ENCODE measurements around the gene NUMB.

Gene NUMB

GRCh38 chr14:73269729-73270531 lies 188.4 kb downstream of the NUMB start:
- Histone ChIP-seq H3K9me3 (replicated peaks in 1 of 2; ENCODE audit: control insufficient read depth in 2 of 2, insufficient read depth in 1 of 2, low read depth in 1 of 2, low read length in 2 of 2) (no peaks in the 10 kb centered on the region), H3K79me1 (ENCODE audit: low read depth, low read length) (no peaks in the 10 kb centered on the region), H3K4me1 (ENCODE audit: control insufficient read depth in 2 of 2, insufficient read depth in 1 of 2, low read depth in 1 of 2, low read length in 2 of 2) (no peaks in the 10 kb centered on the region), H2BK120ac (ENCODE audit: low read depth, low read length) (no peak overlapping the region), H3K23ac (ENCODE audit: low read depth, low read length, poor library complexity) (peak overlapping the region; percentile 59), H2BK12ac (ENCODE audit: low read length) (no peak overlapping the region), H3K9ac (ENCODE audit: low read depth, low read length, poor library complexity) (no peak overlapping the region), H4K8ac (ENCODE audit: low read depth, low read length) (no peak overlapping the region), H3K4me3 (ENCODE audit: low read length in 2 of 2) (no peak overlapping the region), H3K36me3 (replicated peaks in 1 of 2; ENCODE audit: control insufficient read depth in 2 of 2, insufficient read depth in 2 of 2, low read length in 2 of 2) (peaks cover 21 to 34% of the 10 kb centered on the region in 2 donors), H2BK15ac (ENCODE audit: low read length) (no peak overlapping the region), H2AFZ (ENCODE audit: low read length) (no peak overlapping the region), H3K14ac (ENCODE audit: low read length) (no peak overlapping the region), H2AK5ac (ENCODE audit: low read depth, low read length) (no peak overlapping the region), H3K27ac (replicated peaks; ENCODE audit: low read length) (no peak overlapping the region), H3K18ac (ENCODE audit: low read length) (no peak overlapping the region), H3K4me2 (ENCODE audit: insufficient read depth, low read length, poor library complexity, severe bottlenecking) (no peak overlapping the region), H3K4ac (ENCODE audit: low read length) (no peak overlapping the region), H4K91ac (ENCODE audit: low read depth, low read length, poor library complexity) (no peak overlapping the region), H2BK5ac (ENCODE audit: low read length) (no peak overlapping the region), H3K27me3 (ENCODE audit: control insufficient read depth in 3 of 3, insufficient read depth in 3 of 3, low read depth in 1 of 3, low read length in 3 of 3) (no peaks in the 10 kb centered on the region)
- no CpG with 5 or more reads among the region's 48 CpGs for WGBS, 2 donors (ENCODE audit: extremely low coverage in 2 of 2, insufficient read length in 2 of 2, insufficient replicate concordance in 1 of 2)
- no peak for DNase-seq (ENCODE audit: low spot score)

- Histone ChIP-seq H3K4me2 (ENCODE audit: insufficient read depth, low read length, poor library complexity, severe bottlenecking) (no peak overlapping the region), H3K36me3 (replicated peaks in 1 of 2; ENCODE audit: control insufficient read depth in 2 of 2, insufficient read depth in 2 of 2, low read length in 2 of 2) (peaks cover 5 to 31% of the 10 kb centered on the region in 2 donors), H2AK5ac (ENCODE audit: low read depth, low read length) (no peak overlapping the region), H3K4me3 (ENCODE audit: low read length in 2 of 2) (no peak overlapping the region), H3K27ac (replicated peaks; ENCODE audit: low read length) (no peak overlapping the region), H4K91ac (ENCODE audit: low read depth, low read length, poor library complexity) (no peak overlapping the region), H3K4ac (ENCODE audit: low read length) (no peak overlapping the region), H3K9me3 (replicated peaks in 1 of 2; ENCODE audit: control insufficient read depth in 2 of 2, insufficient read depth in 1 of 2, low read depth in 1 of 2, low read length in 2 of 2) (no peaks in the 10 kb centered on the region), H3K18ac (ENCODE audit: low read length) (no peak overlapping the region), H3K14ac (ENCODE audit: low read length) (no peak overlapping the region), H4K8ac (ENCODE audit: low read depth, low read length) (no peak overlapping the region), H3K9ac (ENCODE audit: low read depth, low read length, poor library complexity) (no peak overlapping the region), H2AFZ (ENCODE audit: low read length) (no peak overlapping the region), H3K4me1 (ENCODE audit: control insufficient read depth in 2 of 2, insufficient read depth in 1 of 2, low read depth in 1 of 2, low read length in 2 of 2) (no peaks in the 10 kb centered on the region), H3K27me3 (ENCODE audit: control insufficient read depth in 3 of 3, insufficient read depth in 3 of 3, low read depth in 1 of 3, low read length in 3 of 3) (no peaks in the 10 kb centered on the region), H2BK15ac (ENCODE audit: low read length) (no peak overlapping the region), H2BK5ac (ENCODE audit: low read length) (no peak overlapping the region), H2BK12ac (ENCODE audit: low read length) (no peak overlapping the region), H2BK120ac (ENCODE audit: low read depth, low read length) (no peak overlapping the region), H3K23ac (ENCODE audit: low read depth, low read length, poor library complexity) (peak overlapping the region; percentile 3), H3K79me1 (ENCODE audit: low read depth, low read length) (no peaks in the 10 kb centered on the region)
- no peak for DNase-seq (ENCODE audit: low spot score)
- WGBS, 2 donors (ENCODE audit: extremely low coverage in 2 of 2, insufficient read length in 2 of 2, insufficient replicate concordance in 1 of 2) = no CpG with 5 or more reads among the region's 6 CpGs
Observed at GRCh38 chr14:73267474-73267873, 190.9 kb downstream of the NUMB start.

- Histone ChIP-seq H3K23ac (ENCODE audit: low read depth, low read length, poor library complexity) (no peak overlapping the region), H3K14ac (ENCODE audit: low read length) (no peak overlapping the region), H3K4ac (ENCODE audit: low read length) (no peak overlapping the region), H3K4me1 (ENCODE audit: control insufficient read depth in 2 of 2, insufficient read depth in 1 of 2, low read depth in 1 of 2, low read length in 2 of 2) (peaks cover 5 to 7% of the 10 kb centered on the region in 2 donors), H2BK15ac (ENCODE audit: low read length) (no peak overlapping the region), H4K91ac (ENCODE audit: low read depth, low read length, poor library complexity) (no peak overlapping the region), H3K4me3 (ENCODE audit: low read length in 2 of 2) (no peak overlapping the region), H3K36me3 (replicated peaks in 1 of 2; ENCODE audit: control insufficient read depth in 2 of 2, insufficient read depth in 2 of 2, low read length in 2 of 2) (peaks cover 3 to 34% of the 10 kb centered on the region in 2 donors), H3K4me2 (ENCODE audit: insufficient read depth, low read length, poor library complexity, severe bottlenecking) (no peak overlapping the region), H2BK5ac (ENCODE audit: low read length) (no peak overlapping the region), H4K8ac (ENCODE audit: low read depth, low read length) (no peak overlapping the region), H2AFZ (ENCODE audit: low read length) (no peak overlapping the region), H3K18ac (ENCODE audit: low read length) (no peak overlapping the region), H2BK120ac (ENCODE audit: low read depth, low read length) (no peak overlapping the region), H2BK12ac (ENCODE audit: low read length) (no peak overlapping the region), H3K9me3 (replicated peaks in 1 of 2; ENCODE audit: control insufficient read depth in 2 of 2, insufficient read depth in 1 of 2, low read depth in 1 of 2, low read length in 2 of 2) (no peaks in the 10 kb centered on the region), H3K9ac (ENCODE audit: low read depth, low read length, poor library complexity) (no peak overlapping the region), H3K27ac (replicated peaks; ENCODE audit: low read length) (no peak overlapping the region), H3K79me1 (ENCODE audit: low read depth, low read length) (peaks cover 2% of the 10 kb centered on the region), H3K27me3 (ENCODE audit: control insufficient read depth in 3 of 3, insufficient read depth in 3 of 3, low read depth in 1 of 3, low read length in 3 of 3) (no peaks in the 10 kb centered on the region), H2AK5ac (ENCODE audit: low read depth, low read length) (no peak overlapping the region)
- WGBS, 2 donors (ENCODE audit: extremely low coverage in 2 of 2, insufficient read length in 2 of 2, insufficient replicate concordance in 1 of 2) = no CpG with 5 or more reads among the region's 7 CpGs
- DNase-seq (ENCODE audit: low spot score) = no peak
Observed at GRCh38 chr14:73266317-73266716, 192.0 kb downstream of the NUMB start.

GRCh38 chr14:73265721-73266046 lies 192.7 kb downstream of the NUMB start:
- H2BK15ac ChIP-seq (ENCODE audit: low read length) = no peak overlapping the region
- H3K14ac ChIP-seq (ENCODE audit: low read length) = no peak overlapping the region
- H3K23ac ChIP-seq (ENCODE audit: low read depth, low read length, poor library complexity) = no peak overlapping the region
- no peak overlapping the region for H2BK5ac ChIP-seq (ENCODE audit: low read length)
- no peaks in the 10 kb centered on the region for H3K9me3 ChIP-seq (replicated peaks in 1 of 2; ENCODE audit: control insufficient read depth in 2 of 2, insufficient read depth in 1 of 2, low read depth in 1 of 2, low read length in 2 of 2)
- peaks cover 10 to 13% of the 10 kb centered on the region in 2 donors for H3K4me1 ChIP-seq (ENCODE audit: control insufficient read depth in 2 of 2, insufficient read depth in 1 of 2, low read depth in 1 of 2, low read length in 2 of 2)
- H3K27me3 ChIP-seq (ENCODE audit: control insufficient read depth in 3 of 3, insufficient read depth in 3 of 3, low read depth in 1 of 3, low read length in 3 of 3) = no peaks in the 10 kb centered on the region
- H3K27ac ChIP-seq (replicated peaks; ENCODE audit: low read length) = no peak overlapping the region
- no peak overlapping the region for H3K9ac ChIP-seq (ENCODE audit: low read depth, low read length, poor library complexity)
- H2AFZ ChIP-seq (ENCODE audit: low read length) = peak overlapping the region; percentile 0
- H4K8ac ChIP-seq (ENCODE audit: low read depth, low read length) = no peak overlapping the region
- no peak overlapping the region for H2AK5ac ChIP-seq (ENCODE audit: low read depth, low read length)
- H3K36me3 ChIP-seq (replicated peaks in 1 of 2; ENCODE audit: control insufficient read depth in 2 of 2, insufficient read depth in 2 of 2, low read length in 2 of 2) = peaks cover 3 to 34% of the 10 kb centered on the region in 2 donors
- DNase-seq (ENCODE audit: low spot score) = no peak
- H3K4me3 ChIP-seq (ENCODE audit: low read length in 2 of 2) = no peak overlapping the region
- no CpG with 5 or more reads among the region's 3 CpGs for whole genome bisulfite sequencing, 2 donors (ENCODE audit: extremely low coverage in 2 of 2, insufficient read length in 2 of 2, insufficient replicate concordance in 1 of 2)
- H2BK12ac ChIP-seq (ENCODE audit: low read length) = no peak overlapping the region
- no peak overlapping the region for H2BK120ac ChIP-seq (ENCODE audit: low read depth, low read length)
- H4K91ac ChIP-seq (ENCODE audit: low read depth, low read length, poor library complexity) = no peak overlapping the region
- peaks cover 2% of the 10 kb centered on the region for H3K79me1 ChIP-seq (ENCODE audit: low read depth, low read length)
- H3K4ac ChIP-seq (ENCODE audit: low read length) = no peak overlapping the region
- no peak overlapping the region for H3K4me2 ChIP-seq (ENCODE audit: insufficient read depth, low read length, poor library complexity, severe bottlenecking)
- no peak overlapping the region for H3K18ac ChIP-seq (ENCODE audit: low read length)

Measured in neuronal stem cell (in vitro differentiated cells).